Neural crest cell (in vitro differentiated cells): ENCODE measurements around the gene FRRS1. TPM values are rescaled to one million over a fixed set of nuclear protein-coding genes. Genes with fewer than 3 reads are reported as not detected.

Source experiments
- DNase-seq: peaks from one replicate; pipeline ENCODE4 v3.0.0; 2021; ENCODE audit warnings: low read depth, mixed read lengths, low spot score
- H3K27ac Mint-ChIP-seq: one replicate; pipeline ENCODE4 v1.8.0; 2021; ENCODE audit warnings: mild to moderate bottlenecking, mixed read lengths; ENCODE audit not compliant: unreplicated experiment
- H3K27me3 Mint-ChIP-seq: 2 replicates; pipeline ENCODE4 v1.8.0; 2021; ENCODE audit warnings: low read depth, mild to moderate bottlenecking, mixed read lengths
- H3K36me3 Mint-ChIP-seq: 2 replicates; pipeline ENCODE4 v1.8.0; 2021; ENCODE audit warnings: low read depth, mild to moderate bottlenecking, mixed read lengths
- H3K4me1 Mint-ChIP-seq: 2 replicates; pipeline ENCODE4 v1.8.0; 2021; ENCODE audit warnings: mixed read lengths
- H3K4me3 Mint-ChIP-seq: one replicate; pipeline ENCODE4 v1.8.0; 2021; ENCODE audit warnings: mild to moderate bottlenecking, mixed read lengths
- H3K9me3 Mint-ChIP-seq: 2 replicates; pipeline ENCODE4 v1.8.0; 2021; ENCODE audit warnings: mixed read lengths
- total RNA-seq: library from RNA; stranded (reverse); gene quantifications from 2 replicates; pipeline ENCODE4 v1.2.1, GENCODE V29; 2021
- TF ChIP-seq, protein P1 (sequence below): fragments of 200-600 bp; sonication (generic); conservative IDR thresholded peaks from 2 replicates; pipeline ENCODE4 v1.5.0; 2021; ENCODE audit warnings: antibody characterized with exemption, mild to moderate bottlenecking

The FRRS1 gene
- total RNA-seq, 1 donor from 2014 or later = 8.2 TPM

DNA sequence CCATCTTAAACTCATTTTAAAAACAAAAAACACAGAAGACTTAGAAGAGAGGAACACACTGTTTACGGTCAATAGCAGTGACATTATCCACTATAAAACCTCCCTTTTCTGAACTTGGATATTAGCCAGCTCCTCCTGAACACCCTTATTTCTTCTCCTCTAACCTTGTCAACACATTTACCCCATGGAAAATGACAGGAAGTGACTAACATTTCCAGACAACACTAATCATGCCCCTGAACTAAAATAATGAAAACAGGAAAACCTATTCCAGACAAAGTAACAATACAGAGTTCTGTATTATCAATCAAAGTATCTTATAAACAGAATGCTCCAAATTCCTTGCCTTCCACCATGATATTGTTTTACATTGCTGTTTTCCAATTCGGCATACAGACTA is 75.3 kb downstream of the FRRS1 start:
- no peaks in the 10 kb centered on the region for H3K27me3 Mint-ChIP-seq
- no peaks in the 10 kb centered on the region for H3K36me3 Mint-ChIP-seq

DNA sequence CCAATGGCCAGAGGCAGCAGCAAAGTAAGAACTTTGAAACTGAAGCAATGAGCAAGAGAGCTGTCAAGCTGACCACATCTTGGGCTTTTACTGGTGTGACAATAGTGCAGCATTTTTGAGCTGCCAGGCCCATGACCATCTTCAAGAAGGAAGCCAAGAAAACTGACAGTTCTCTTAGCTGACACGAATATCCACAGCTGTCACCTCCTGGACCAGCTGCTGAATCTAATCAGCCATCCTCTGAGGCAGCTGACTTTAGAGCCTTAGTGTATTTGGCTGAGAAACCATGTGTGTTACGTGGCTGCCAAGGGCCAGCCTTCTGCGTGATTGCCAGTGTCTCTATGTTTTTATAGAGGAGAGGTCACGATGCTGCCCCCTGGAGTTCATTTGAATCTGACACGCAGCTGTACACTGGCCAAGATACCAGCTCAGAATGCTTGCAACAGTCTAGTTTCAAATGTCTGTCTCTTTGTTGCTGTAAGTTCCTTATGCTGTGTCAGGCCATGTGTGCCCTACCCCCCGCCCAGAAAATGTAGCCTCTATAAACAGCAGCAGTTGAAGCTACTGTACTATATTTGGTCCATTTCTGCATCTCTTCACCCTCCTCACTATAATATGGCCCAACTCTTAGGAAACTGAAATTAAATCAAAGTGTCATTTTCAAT is 80.8 kb downstream of the FRRS1 start:
- TF ChIP-seq, protein P1, sequence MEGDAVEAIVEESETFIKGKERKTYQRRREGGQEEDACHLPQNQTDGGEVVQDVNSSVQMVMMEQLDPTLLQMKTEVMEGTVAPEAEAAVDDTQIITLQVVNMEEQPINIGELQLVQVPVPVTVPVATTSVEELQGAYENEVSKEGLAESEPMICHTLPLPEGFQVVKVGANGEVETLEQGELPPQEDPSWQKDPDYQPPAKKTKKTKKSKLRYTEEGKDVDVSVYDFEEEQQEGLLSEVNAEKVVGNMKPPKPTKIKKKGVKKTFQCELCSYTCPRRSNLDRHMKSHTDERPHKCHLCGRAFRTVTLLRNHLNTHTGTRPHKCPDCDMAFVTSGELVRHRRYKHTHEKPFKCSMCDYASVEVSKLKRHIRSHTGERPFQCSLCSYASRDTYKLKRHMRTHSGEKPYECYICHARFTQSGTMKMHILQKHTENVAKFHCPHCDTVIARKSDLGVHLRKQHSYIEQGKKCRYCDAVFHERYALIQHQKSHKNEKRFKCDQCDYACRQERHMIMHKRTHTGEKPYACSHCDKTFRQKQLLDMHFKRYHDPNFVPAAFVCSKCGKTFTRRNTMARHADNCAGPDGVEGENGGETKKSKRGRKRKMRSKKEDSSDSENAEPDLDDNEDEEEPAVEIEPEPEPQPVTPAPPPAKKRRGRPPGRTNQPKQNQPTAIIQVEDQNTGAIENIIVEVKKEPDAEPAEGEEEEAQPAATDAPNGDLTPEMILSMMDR = peak; percentile 74
- no peak overlapping the region for H3K4me3 Mint-ChIP-seq
- H3K36me3 Mint-ChIP-seq = no peaks in the 10 kb centered on the region
- no peak overlapping the region for H3K27ac Mint-ChIP-seq
- peaks cover 6% of the 10 kb centered on the region for H3K4me1 Mint-ChIP-seq
- DNase-seq = peak; percentile 64
- H3K9me3 Mint-ChIP-seq = peaks cover 2% of the 10 kb centered on the region
- no peaks in the 10 kb centered on the region for H3K27me3 Mint-ChIP-seq

More for the DNA sequence above, 75.3 kb downstream of the FRRS1 start:
- Mint-ChIP-seq H3K27ac (no peak overlapping the region), H3K4me1 (no peaks in the 10 kb centered on the region), H3K9me3 (no peaks in the 10 kb centered on the region), H3K4me3 (no peak overlapping the region)
- TF ChIP-seq, protein P1 = no peak
- DNase-seq = no peak

DNA sequence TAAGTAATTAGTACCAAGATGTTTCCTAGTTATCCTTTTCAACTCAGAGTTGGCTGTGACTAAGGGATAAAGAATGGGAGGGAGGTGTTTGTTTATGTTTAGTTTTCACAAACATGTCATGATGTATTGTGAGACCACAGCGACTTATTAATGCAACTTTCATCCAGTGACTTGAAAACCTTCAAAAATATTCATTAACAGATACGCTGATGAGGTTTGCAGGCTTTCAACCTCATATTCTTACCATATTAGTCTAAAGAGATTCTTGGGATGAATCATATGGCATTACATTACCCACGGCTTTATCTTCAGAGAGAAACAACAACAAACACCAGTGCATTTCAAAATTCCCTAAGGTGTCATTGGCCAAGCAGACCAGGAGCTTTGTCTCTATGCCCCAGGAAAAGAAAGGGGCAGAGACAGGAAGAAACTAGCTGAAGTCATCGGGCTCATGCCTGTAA is 84.1 kb downstream of the FRRS1 start:
- Mint-ChIP-seq H3K27me3 (no peaks in the 10 kb centered on the region), H3K27ac (no peak overlapping the region), H3K36me3 (no peaks in the 10 kb centered on the region), H3K4me3 (no peak overlapping the region), H3K9me3 (peaks cover 2% of the 10 kb centered on the region), H3K4me1 (peaks cover 6% of the 10 kb centered on the region)
- DNase-seq = no peak
- TF ChIP-seq, protein P1 = no peak

DNA sequence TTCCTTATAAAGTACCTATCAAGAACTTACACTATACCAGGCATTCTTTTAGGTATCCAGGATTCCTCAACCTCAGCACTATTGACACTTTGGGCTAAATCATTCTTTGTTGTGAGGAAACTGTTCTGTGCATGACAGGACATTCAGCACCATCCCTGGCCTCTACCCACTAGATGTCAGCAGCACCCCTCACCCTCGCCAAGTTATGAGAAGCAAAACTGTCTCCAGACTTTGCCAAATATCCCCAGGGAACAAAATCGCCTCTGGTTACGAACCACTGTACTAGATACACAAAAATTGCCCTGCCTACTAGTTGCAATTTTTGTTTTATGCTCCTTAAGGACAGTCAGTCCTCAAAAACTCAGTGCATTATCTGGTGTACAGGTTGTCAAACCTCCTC is 84.9 kb downstream of the FRRS1 start:
- TF ChIP-seq, protein P1 = no peak
- Mint-ChIP-seq H3K4me1 (peaks cover 6% of the 10 kb centered on the region), H3K4me3 (no peak overlapping the region)

DNA sequence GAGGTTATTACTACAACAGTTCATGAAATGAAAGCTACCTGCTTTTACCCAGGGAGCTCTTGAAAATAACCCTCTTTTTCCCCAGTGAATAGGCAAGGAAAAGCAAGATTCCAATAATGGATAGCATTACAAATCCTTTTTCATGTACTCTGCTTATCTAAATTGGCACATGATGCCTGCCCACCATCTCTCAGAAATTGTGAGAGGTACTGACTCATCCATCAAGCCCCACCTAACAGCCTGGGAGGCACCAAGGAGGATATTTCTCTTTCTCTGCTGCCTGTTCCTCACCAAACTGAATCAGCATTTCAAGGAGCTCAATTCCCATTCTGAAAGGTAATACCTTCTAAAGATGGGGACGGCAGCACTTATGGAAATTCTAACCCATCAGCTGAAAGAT is 86.2 kb downstream of the FRRS1 start:
- DNase-seq = no peak
- Mint-ChIP-seq H3K9me3 (no peaks in the 10 kb centered on the region), H3K27me3 (no peaks in the 10 kb centered on the region), H3K4me1 (peaks cover 9% of the 10 kb centered on the region), H3K4me3 (no peak overlapping the region), H3K27ac (no peak overlapping the region), H3K36me3 (no peaks in the 10 kb centered on the region)
- TF ChIP-seq, protein P1 = no peak

More for the DNA sequence above, 84.9 kb downstream of the FRRS1 start:
- H3K27me3 Mint-ChIP-seq = no peaks in the 10 kb centered on the region
- H3K9me3 Mint-ChIP-seq = peaks cover 2% of the 10 kb centered on the region
- DNase-seq = no peak
- H3K27ac Mint-ChIP-seq = no peak overlapping the region
- H3K36me3 Mint-ChIP-seq = no peaks in the 10 kb centered on the region
